Stimulated activated CD4-positive, alpha-beta T cell treated with anti-CD3 and anti-CD28 coated beads, Interleukin-1b, Interleukin-23, amount 100 ng/mL, for 24 hours (primary cell): ENCODE measurements around the gene SPATA19.

Source experiments
- DNase-seq, 4 experiments: peaks; one replicate each; pipeline ENCODE4 v3.0.0-alpha.2; 2020; ENCODE audit warnings: low read depth in 4 of 4, low spot score in 1 of 4

The SPATA19 gene

GRCh38 chr11:133835593-133836548 is 9.4 kb downstream of the SPATA19 start:
- DNase-seq = no peak

- peak in 2 of 4 experiments; percentile 10 to 15 for DNase-seq
These were observed 10.4 kb downstream of the SPATA19 start for GRCh38 chr11:133834682-133835592.

- DNase-seq = no peak
These were observed 11.2 kb downstream of the SPATA19 start for GRCh38 chr11:133833898-133834681.

GRCh38 chr11:133832991-133833897 is 12.1 kb downstream of the SPATA19 start:
- DNase-seq = no peak

- DNase-seq = no peak
These were observed 13.0 kb downstream of the SPATA19 start for GRCh38 chr11:133832096-133832990.

DNA sequence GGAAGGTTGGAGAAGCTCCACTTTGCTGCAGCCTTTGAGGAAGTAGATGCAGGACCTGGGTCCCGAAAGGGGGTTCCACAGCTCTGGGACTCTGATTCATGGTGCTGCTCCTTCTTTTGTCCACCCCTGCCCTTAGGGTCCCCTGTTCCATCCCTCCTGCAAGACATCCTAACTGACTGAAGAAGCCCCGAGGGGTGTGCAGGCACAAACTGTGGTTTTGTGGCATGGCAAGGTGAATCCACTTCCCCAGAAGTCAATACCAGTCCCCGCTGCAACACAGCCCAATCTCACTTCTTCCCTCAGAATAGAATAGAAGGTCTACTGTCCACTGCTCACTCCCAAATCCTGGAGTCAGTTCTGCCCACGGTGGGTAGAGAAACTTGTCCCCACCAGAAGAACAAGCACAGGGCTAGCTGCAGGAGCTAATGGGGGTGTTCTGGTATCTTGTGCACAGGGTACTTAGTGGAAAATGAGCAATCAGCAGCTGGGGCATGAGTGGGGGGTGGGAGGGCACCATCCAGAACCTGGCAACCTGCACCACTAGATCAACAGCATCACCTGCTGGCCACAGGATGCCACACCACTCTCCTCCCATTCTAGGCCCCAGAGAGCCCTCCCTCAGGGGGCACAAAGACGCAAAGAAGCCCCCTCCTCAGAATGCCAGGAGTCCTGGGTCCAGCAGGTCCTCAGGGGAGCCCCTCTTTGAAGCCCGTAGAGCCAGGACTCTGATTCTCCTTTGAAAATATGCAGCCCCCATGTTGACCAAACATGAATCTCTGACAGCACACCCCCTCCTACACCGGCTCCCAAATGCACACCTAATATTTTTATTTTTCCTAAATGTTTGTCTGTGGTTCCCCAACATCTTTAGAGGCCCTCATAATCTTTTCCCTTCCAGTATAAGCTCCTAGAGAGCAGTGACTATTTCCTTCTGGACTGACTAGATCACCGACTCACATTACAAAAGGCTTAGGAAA is 14.1 kb downstream of the SPATA19 start:
- DNase-seq = no peak

DNA sequence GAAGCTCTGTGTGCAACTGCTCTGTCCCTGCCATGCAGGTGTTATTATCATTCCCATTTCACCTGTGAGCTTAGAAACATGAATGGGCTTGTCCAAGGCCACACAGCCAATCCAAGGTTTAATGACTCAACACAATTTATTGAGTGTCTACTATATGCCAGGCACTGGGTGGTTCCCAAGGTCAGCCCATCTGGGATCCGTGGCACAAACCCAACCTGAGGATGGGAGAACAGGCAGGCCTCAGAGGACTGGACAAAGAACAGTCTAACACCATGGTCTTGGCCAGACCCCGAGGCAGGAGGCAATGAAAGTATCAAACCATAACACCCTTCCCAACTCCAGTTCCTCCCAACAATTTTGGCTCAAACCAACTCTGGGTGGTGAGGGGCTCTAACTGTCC is 15.7 kb downstream of the SPATA19 start:
- no peak for DNase-seq

GRCh38 chr11:133828871-133829270 is 16.4 kb downstream of the SPATA19 start:
- DNase-seq = no peak

DNA sequence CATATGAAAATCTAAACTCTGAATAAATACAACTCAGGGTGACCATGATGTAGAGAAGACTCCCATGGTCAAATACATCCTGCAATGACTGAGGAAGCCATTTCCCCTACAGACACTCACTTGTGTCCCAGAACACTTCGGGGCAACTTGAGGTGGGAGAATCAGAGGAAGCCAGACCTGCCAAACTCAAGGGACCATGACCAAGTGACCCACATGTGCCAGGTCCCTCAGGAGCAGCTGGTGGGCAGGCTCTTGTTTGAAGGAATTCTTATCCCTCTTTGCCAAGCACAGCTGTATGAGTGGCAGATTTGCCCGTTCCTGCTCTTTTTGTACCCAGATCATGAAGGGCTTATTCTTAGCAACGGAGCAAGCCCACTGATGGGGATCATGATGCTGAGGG is 17.8 kb downstream of the SPATA19 start:
- no peak for DNase-seq

DNA sequence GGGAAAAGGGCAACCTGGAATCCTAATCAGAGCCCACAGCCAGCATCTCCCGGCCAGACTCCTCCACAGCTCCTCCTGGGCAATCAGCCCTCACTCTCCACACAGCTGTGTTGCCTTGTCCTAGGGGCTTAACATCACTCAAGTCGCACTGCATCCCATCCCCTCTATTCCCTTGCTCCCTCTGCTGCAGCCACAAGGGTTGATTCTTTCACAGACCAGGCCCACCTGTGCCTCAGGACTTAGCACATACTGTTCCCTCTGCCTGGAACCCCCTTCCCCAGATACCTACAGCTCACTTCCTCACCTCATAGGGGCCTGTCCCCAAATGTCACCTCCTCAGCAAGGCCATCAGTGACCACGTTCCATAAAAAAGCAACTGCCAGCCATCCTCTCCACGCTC is 18.4 kb downstream of the SPATA19 start:
- no peak for DNase-seq

- no peak for DNase-seq
These were observed 19.6 kb downstream of the SPATA19 start for GRCh38 chr11:133825666-133826065.

GRCh38 chr11:133825156-133825555 is 20.2 kb downstream of the SPATA19 start:
- no peak for DNase-seq

- no peak for DNase-seq
These were observed 20.7 kb downstream of the SPATA19 start for GRCh38 chr11:133824593-133824992.

- no peak for DNase-seq
These were observed 21.7 kb downstream of the SPATA19 start for GRCh38 chr11:133823614-133824013.

DNA sequence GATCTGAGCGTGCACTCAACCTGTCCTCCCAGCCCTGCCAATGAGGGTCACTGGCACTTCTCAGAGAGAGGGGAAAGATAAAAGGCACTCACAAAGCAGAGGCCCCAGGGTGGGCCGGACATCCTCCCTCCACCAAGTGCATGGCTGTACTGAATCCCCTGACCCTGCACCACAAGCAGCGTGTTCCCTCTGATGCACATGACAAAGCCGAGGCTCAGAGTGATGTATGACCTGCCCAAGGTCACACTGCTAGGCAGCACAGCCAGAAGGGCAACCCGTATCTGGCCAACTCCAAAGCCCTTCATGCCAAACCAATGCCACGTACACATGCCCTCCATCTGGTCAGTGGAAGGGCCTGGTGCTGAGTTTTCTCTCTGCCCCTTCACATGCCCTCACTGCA is 22.1 kb downstream of the SPATA19 start:
- no peak for DNase-seq

DNA sequence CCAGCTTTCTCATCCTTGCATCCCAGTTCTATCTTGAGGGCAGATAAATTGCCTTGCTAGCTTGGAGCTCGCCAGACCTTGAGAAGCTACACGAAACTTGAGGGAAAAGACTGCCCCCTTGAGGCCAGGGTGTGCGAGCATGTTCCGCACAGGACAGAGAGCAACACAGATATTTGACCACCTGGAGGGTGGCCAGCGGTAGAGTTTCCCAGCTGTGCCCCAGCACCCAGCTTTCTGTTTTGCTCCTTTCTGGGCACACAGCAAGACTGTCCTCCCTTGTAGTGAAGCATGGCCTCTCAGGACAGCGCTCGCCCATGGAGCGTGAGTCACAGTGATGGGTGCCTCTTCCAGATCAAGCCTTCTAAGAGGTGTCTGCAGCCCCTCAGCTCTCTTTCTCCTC is 23.5 kb downstream of the SPATA19 start:
- DNase-seq = no peak

GRCh38 chr11:133819746-133820315 is 25.5 kb downstream of the SPATA19 start:
- no peak for DNase-seq
